ENCODE results near the gene PPP2R3A.

DNA sequence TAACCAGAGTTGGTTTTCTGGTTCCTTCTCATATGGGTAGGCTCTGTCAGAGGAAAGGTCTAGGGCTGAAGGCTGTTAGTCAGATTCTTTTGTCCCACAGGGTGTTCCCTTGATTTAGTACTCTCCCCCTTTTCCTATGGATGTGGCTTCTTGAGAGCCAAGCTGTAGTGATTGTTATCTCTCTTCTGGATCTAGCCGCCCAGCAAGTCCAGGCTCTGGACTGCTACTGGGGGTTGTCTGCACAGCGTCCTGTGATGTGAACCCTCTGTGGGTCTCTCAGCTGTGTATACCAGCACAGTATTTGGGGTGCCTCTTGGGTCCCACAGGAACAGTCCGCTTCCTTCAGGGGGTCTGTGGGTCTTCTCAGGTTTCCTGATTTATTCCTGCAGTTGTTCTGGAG lies 70.8 kb downstream of the PPP2R3A start:
- TF ChIP-seq TOX (CRISPR knock-in tag; IDR thresholded peaks at IDR 0.05; ENCODE audit: borderline replicate concordance) (no peak), RARB (CRISPR knock-in tag; IDR thresholded peaks at IDR 0.05) (no peak)

Data from SK-N-SH treated with all-trans-retinoic acid at 6 μM for 48 hours (cell line).